NT2/D1 (cell line): ENCODE measurements around the gene ATAD3C.
"Not testable (repeated sequence)": the region's sequence is repeated elsewhere in the genome, so short reads cannot be mapped to it uniquely, and the experiment has no call there.

Source experiments
- SUZ12 ChIP-seq: IDR thresholded peaks from 2 replicates; pipeline ENCODE4 v1.6.1; 2011; ENCODE audit not compliant: insufficient read length, insufficient read depth; ENCODE audit errors: extremely low read depth
- YY1 ChIP-seq: IDR thresholded peaks from 2 replicates; pipeline ENCODE4 v1.6.1; 2011; ENCODE audit not compliant: insufficient read length, insufficient read depth
- ZNF274 ChIP-seq: IDR thresholded peaks from 2 replicates; pipeline ENCODE4 v1.6.1; 2011; ENCODE audit warnings: mild to moderate bottlenecking, low read depth, low read length

GRCh38 chr1:1455934-1456333 lies 6.4 kb downstream of the ATAD3C start:
- not testable (repeated sequence) for TF ChIP-seq ZNF274, YY1, SUZ12
